Measurements from ENCODE around the gene NDUFA13. TPM values are rescaled to one million over a fixed set of nuclear protein-coding genes. Genes with fewer than 3 reads are reported as not detected.
A peak's percentile ranks its signal among the peaks of the same experiment; 100 is the strongest.

The NDUFA13 gene
- total RNA-seq, 1 donor from 2014 or later, result 394 TPM

- H3K27ac Mint-ChIP-seq (ENCODE audit: unreplicated experiment), result peak overlapping the region; percentile 93
- DNase-seq, result no peak
- peaks cover 28% of the 10 kb centered on the region for H3K4me1 Mint-ChIP-seq (ENCODE audit: low read depth, unreplicated experiment)
- H3K4me3 Mint-ChIP-seq (ENCODE audit: unreplicated experiment), result peak overlapping the region; percentile 63
- peaks cover 16% of the 10 kb centered on the region for H3K27me3 Mint-ChIP-seq (ENCODE audit: unreplicated experiment)
- H3K9me3 Mint-ChIP-seq (ENCODE audit: unreplicated experiment), result peaks cover 22% of the 10 kb centered on the region
- H3K36me3 Mint-ChIP-seq (ENCODE audit: unreplicated experiment), result peaks cover 6% of the 10 kb centered on the region
- TF ChIP-seq CTCF (IDR thresholded peaks at IDR 0.05; ENCODE audit: partially characterized antibody, unreplicated experiment), result no peak
These were observed 59.4 kb downstream of the NDUFA13 start for GRCh38 chr19:19575411-19575810.

Other genes starting within 250 kb of the NDUFA13 start
- 7.2 TPM for gene TM6SF2, start 242.9 kb upstream of the NDUFA13 start, total RNA-seq (ENCODE audit: unreplicated experiment)
- gene SUGP1, start 195.7 kb upstream of the NDUFA13 start, total RNA-seq (ENCODE audit: unreplicated experiment), result 134 TPM
- 107 TPM for gene MAU2, start 195.4 kb upstream of the NDUFA13 start, total RNA-seq (ENCODE audit: unreplicated experiment)
- 203 TPM for gene GATAD2A, start 110.5 kb upstream of the NDUFA13 start, total RNA-seq (ENCODE audit: unreplicated experiment)
- gene TSSK6, start 677 bp upstream of the NDUFA13 start, total RNA-seq (ENCODE audit: unreplicated experiment), result 1.7 TPM
- gene YJEFN3, start 12.7 kb downstream of the NDUFA13 start, total RNA-seq (ENCODE audit: unreplicated experiment), result 21.6 TPM
- gene CILP2, start 22.0 kb downstream of the NDUFA13 start, total RNA-seq (ENCODE audit: unreplicated experiment), result 40.9 TPM
- gene PBX4, start 102.5 kb downstream of the NDUFA13 start, total RNA-seq (ENCODE audit: unreplicated experiment), result 56.1 TPM
- 364 TPM for gene LPAR2, start 112.0 kb downstream of the NDUFA13 start, total RNA-seq (ENCODE audit: unreplicated experiment)
- gene GMIP, start 127.4 kb downstream of the NDUFA13 start, total RNA-seq (ENCODE audit: unreplicated experiment), result 204 TPM
- 92.7 TPM for gene ATP13A1, start 147.5 kb downstream of the NDUFA13 start, total RNA-seq (ENCODE audit: unreplicated experiment)
- gene ZNF101, start 152.6 kb downstream of the NDUFA13 start, total RNA-seq (ENCODE audit: unreplicated experiment), result 8.0 TPM
- 10.9 TPM for gene ZNF14, start 216.9 kb downstream of the NDUFA13 start, total RNA-seq (ENCODE audit: unreplicated experiment)

All from glutamatergic neuron (in vitro differentiated cells).